Retina (tissue), 1 donor: ENCODE results near the gene RERE.

Experiments
- DNase-seq: peaks from one replicate; pipeline ENCODE4 v3.0.0-alpha.2; 2016

The RERE gene

GRCh38 chr1:8355439-8356255 lies 461.8 kb downstream of the RERE start:
- no peak for DNase-seq

GRCh38 chr1:8354038-8354437 lies 463.4 kb downstream of the RERE start:
- DNase-seq, result no peak

- no peak for DNase-seq
These were observed 464.3 kb downstream of the RERE start for GRCh38 chr1:8352886-8353785.

GRCh38 chr1:8352471-8352845 lies 465.0 kb downstream of the RERE start:
- DNase-seq, result no peak

- DNase-seq, result peak; percentile 38
These were observed 465.6 kb downstream of the RERE start for GRCh38 chr1:8351693-8352470.

- no peak for DNase-seq
These were observed 466.3 kb downstream of the RERE start for GRCh38 chr1:8350914-8351684.

GRCh38 chr1:8349961-8350360 lies 467.5 kb downstream of the RERE start:
- DNase-seq, result no peak

GRCh38 chr1:8349473-8349865 lies 468.0 kb downstream of the RERE start:
- no peak for DNase-seq

- DNase-seq, result peak; percentile 81
These were observed 468.5 kb downstream of the RERE start for GRCh38 chr1:8348777-8349472.

GRCh38 chr1:8348047-8348776 lies 469.2 kb downstream of the RERE start:
- no peak for DNase-seq

GRCh38 chr1:8347635-8348034 lies 469.8 kb downstream of the RERE start:
- peak; percentile 40 for DNase-seq

- no peak for DNase-seq
These were observed 471.6 kb downstream of the RERE start for GRCh38 chr1:8345621-8346415.

- DNase-seq, result no peak
These were observed 472.4 kb downstream of the RERE start for GRCh38 chr1:8344893-8345507.

- DNase-seq, result no peak
These were observed 473.9 kb downstream of the RERE start for GRCh38 chr1:8343464-8344001.

- DNase-seq, result no peak
These were observed 474.4 kb downstream of the RERE start for GRCh38 chr1:8343044-8343443.

GRCh38 chr1:8342325-8342724 lies 475.1 kb downstream of the RERE start:
- no peak for DNase-seq

GRCh38 chr1:8340448-8340847 lies 477.0 kb downstream of the RERE start:
- DNase-seq, result no peak

GRCh38 chr1:8339203-8339600 lies 478.2 kb downstream of the RERE start:
- DNase-seq, result no peak

- DNase-seq, result no peak
These were observed 478.8 kb downstream of the RERE start for GRCh38 chr1:8338526-8339202.
